Upper lobe of left lung (tissue), 4 donors: ENCODE measurements around the gene DPH2.

Experiments
- CTCF ChIP-seq, 6 experiments: fragments of 450-650 bp in 4 of 6; fragments of 200-600 bp in 2 of 6; sonication (generic) in 2 of 6; IDR thresholded peaks; one replicate each; pipeline ENCODE4 v1.5.1; 2016 to 2019; ENCODE audit warnings: antibody characterized with exemption in 6 of 6
- EP300 ChIP-seq, 4 donors: sonication (generic); formaldehyde crosslinking; IDR thresholded peaks; one replicate each; pipeline ENCODE4 v1.5.1; 2017; ENCODE audit warnings: antibody characterized with exemption in 4 of 4, control low read depth in 2 of 4
- POLR2A ChIP-seq, 4 donors: fragments of 450-650 bp; IDR thresholded peaks; one replicate each; pipeline ENCODE4 v1.5.1; 2016 to 2017; ENCODE audit warnings: antibody characterized with exemption in 4 of 4, mild to moderate bottlenecking in 2 of 4
- POLR2AphosphoS5 ChIP-seq, 2 donors: sonication (generic); formaldehyde crosslinking; IDR thresholded peaks; one replicate each; pipeline ENCODE4 v1.5.1; 2017; ENCODE audit warnings: antibody characterized with exemption in 2 of 2

- no peak for TF ChIP-seq POLR2AphosphoS5 (IDR thresholded peaks at IDR 0.05)
- TF ChIP-seq CTCF (IDR thresholded peaks at IDR 0.05) = no peak
- TF ChIP-seq POLR2A (IDR thresholded peaks at IDR 0.05) = no peak
- no peak for TF ChIP-seq EP300 (IDR thresholded peaks at IDR 0.05)
Measured at GRCh38 chr1:43963890-43964289, 5.9 kb upstream of the DPH2 start.
